OCI-LY3 (cell line): Measurements from ENCODE around the gene POLK.

Experiments
- H2AFZ ChIP-seq: fragments of 200-600, 300-600 bp; shearing (Covaris generic); 2 replicates; pipeline ENCODE4 v1.6.0; 2014; ENCODE audit warnings: antibody characterized with exemption, low read depth, low read length
- H3K27ac ChIP-seq: fragments of 200-600, 300-600 bp; sonication (generic); 2 replicates; pipeline ENCODE4 v1.5.1; 2014; ENCODE audit warnings: mild to moderate bottlenecking, low read length, moderate library complexity, mixed read lengths
- H3K27me3 ChIP-seq: fragments of 200-600, 300-600 bp; sonication (generic); 2 replicates; pipeline ENCODE4 v1.6.1; 2014; ENCODE audit warnings: low read depth, low read length, mixed read lengths
- H3K36me3 ChIP-seq: fragments of 200-600, 300-600 bp; sonication (generic); replicated peaks from 2 replicates; pipeline ENCODE3; 2014; ENCODE audit warnings: low read depth, low read length, mixed read lengths
- H3K4me1 ChIP-seq: fragments of 300-600, 200-600 bp; sonication (generic); 2 replicates; pipeline ENCODE4 v1.6.1; 2014; ENCODE audit warnings: low read length, mixed read lengths
- H3K4me2 ChIP-seq: fragments of 200-600, 300-600 bp; sonication (generic); 2 replicates; pipeline ENCODE4 v1.6.1; 2014; ENCODE audit warnings: low read length, mixed read lengths
- H3K4me3 ChIP-seq: fragments of 300-600, 200-600 bp; sonication (generic); 2 replicates; pipeline ENCODE4 v1.5.1; 2014; ENCODE audit warnings: antibody characterized with exemption, mild to moderate bottlenecking, low read length, moderate library complexity
- H3K79me2 ChIP-seq: fragments of 300-600, 200-600 bp; shearing (Covaris generic); 2 replicates; pipeline ENCODE4 v1.6.1; 2014; ENCODE audit warnings: mild to moderate bottlenecking, low read length, mixed read lengths
- H3K9ac ChIP-seq: fragments of 300-600, 200-600 bp; shearing (Covaris generic); 2 replicates; pipeline ENCODE4 v1.6.0; 2014; ENCODE audit warnings: mild to moderate bottlenecking, low read length, moderate library complexity
- H3K9me3 ChIP-seq: fragments of 200-600, 300-600 bp; shearing (Covaris generic); 2 replicates; pipeline ENCODE4 v1.6.1; 2014; ENCODE audit warnings: low read length, mixed read lengths; ENCODE audit not compliant: insufficient read depth
- H4K20me1 ChIP-seq: fragments of 200-600, 300-600 bp; sonication (generic); 2 replicates; pipeline ENCODE4 v1.6.1; 2016; ENCODE audit warnings: low read length, mixed read lengths; ENCODE audit not compliant: insufficient read depth
- CTCF ChIP-seq: fragments of 200-600, 300-600 bp; sonication (generic); IDR thresholded peaks from 2 replicates; pipeline ENCODE4 v1.5.1; 2014; ENCODE audit warnings: antibody characterized with exemption, low read length, low read depth
- EZH2phosphoT487 ChIP-seq: fragments of 200-600 bp; shearing (Covaris generic); IDR thresholded peaks from 2 replicates; pipeline ENCODE4 v1.6.1; 2018; ENCODE audit warnings: antibody characterized with exemption, mixed run types, low read depth

POLK gene

GRCh38 chr5:75509956-75510355 lies 1.7 kb upstream of the POLK start:
- H3K79me2 ChIP-seq, result peaks cover 85% of the 10 kb centered on the region
- peaks cover 2% of the 10 kb centered on the region for H3K36me3 ChIP-seq
- peak overlapping the region; percentile 54 for H3K27ac ChIP-seq
- TF ChIP-seq EZH2phosphoT487 (no peak), CTCF (no peak)
- H3K27me3 ChIP-seq, result no peaks in the 10 kb centered on the region
- H3K4me1 ChIP-seq, result peaks cover 27% of the 10 kb centered on the region
- no peak overlapping the region for H2AFZ ChIP-seq
- peaks cover 3% of the 10 kb centered on the region; the same call in 1 of the 2 replicates for H4K20me1 ChIP-seq
- peak overlapping the region; percentile 81 for H3K9ac ChIP-seq
- H3K9me3 ChIP-seq, result no peaks in the 10 kb centered on the region
- peak overlapping the region; percentile 81 for H3K4me2 ChIP-seq
- peak overlapping the region; percentile 88 for H3K4me3 ChIP-seq

GRCh38 chr5:75510417-75510835 lies 1.3 kb upstream of the POLK start:
- peaks cover 90% of the 10 kb centered on the region for H3K79me2 ChIP-seq
- H3K36me3 ChIP-seq, result peaks cover 2% of the 10 kb centered on the region
- H3K4me1 ChIP-seq, result peaks cover 27% of the 10 kb centered on the region
- peak overlapping the region; percentile 54 for H3K27ac ChIP-seq
- peaks cover 3% of the 10 kb centered on the region; the same call in 1 of the 2 replicates for H4K20me1 ChIP-seq
- no peaks in the 10 kb centered on the region for H3K27me3 ChIP-seq
- H2AFZ ChIP-seq, result no peak overlapping the region
- peak overlapping the region; percentile 88 for H3K4me3 ChIP-seq
- H3K9me3 ChIP-seq, result no peaks in the 10 kb centered on the region
- H3K4me2 ChIP-seq, result peak overlapping the region; percentile 81
- peak overlapping the region; percentile 81 for H3K9ac ChIP-seq
- TF ChIP-seq CTCF (no peak), EZH2phosphoT487 (no peak)

- H3K27ac ChIP-seq, result peak overlapping the region; percentile 54
- H3K27me3 ChIP-seq, result no peaks in the 10 kb centered on the region
Observed at GRCh38 chr5:75510836-75511434, 756 bp upstream of the POLK start.

More at GRCh38 chr5:75510836-75511434, 756 bp upstream of the POLK start:
- H3K79me2 ChIP-seq, result peaks cover 93% of the 10 kb centered on the region
- peak overlapping the region; percentile 88 for H3K4me3 ChIP-seq
- H3K36me3 ChIP-seq, result peaks cover 2% of the 10 kb centered on the region
- H3K9me3 ChIP-seq, result no peaks in the 10 kb centered on the region
- H4K20me1 ChIP-seq, result peaks cover 3% of the 10 kb centered on the region; the same call in 1 of the 2 replicates
- H3K4me2 ChIP-seq, result peak overlapping the region; percentile 81
- no peak overlapping the region; the same call in 1 of the 2 replicates for H2AFZ ChIP-seq
- peak overlapping the region; percentile 81 for H3K9ac ChIP-seq
- no peak for TF ChIP-seq CTCF
- no peak for TF ChIP-seq EZH2phosphoT487
- H3K4me1 ChIP-seq, result peaks cover 27% of the 10 kb centered on the region
